ENCODE data around the gene JAM3. TPM values are rescaled to one million over a fixed set of nuclear protein-coding genes. Genes with fewer than 3 reads are reported as not detected.
A peak's percentile ranks its signal among the peaks of the same experiment; 100 is the strongest.

Gene JAM3
- total RNA-seq, 2 donors from 2014 or later, result 35.8 to 41.8 TPM

DNA sequence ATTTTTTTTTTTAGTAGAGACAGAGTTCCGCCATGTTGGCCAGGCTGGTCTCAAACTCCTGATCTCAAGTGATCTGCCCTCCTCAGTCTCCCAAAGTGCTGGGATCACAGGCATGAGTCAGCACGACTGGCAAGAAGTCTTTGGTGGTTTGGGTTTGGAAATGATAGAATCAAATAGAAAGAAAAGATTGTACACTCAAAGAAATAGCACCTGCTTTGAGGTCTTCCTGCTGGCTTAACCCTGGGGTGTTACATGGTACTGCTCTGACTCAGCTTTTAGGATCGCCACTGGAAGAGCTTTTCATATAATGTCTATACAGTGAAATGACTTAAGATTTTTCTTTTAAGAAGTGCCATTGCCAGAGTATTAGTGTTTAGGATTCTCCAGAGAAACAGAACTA lies 50.2 kb downstream of the JAM3 start:
- H3K27ac Mint-ChIP-seq, result no peak overlapping the region
- Histone ChIP-seq H3K27me3 (ENCODE audit: control insufficient read depth, insufficient read depth, low read length, poor library complexity, severe bottlenecking) (no peaks in the 10 kb centered on the region), H3K4me3 (ENCODE audit: low read length) (no peak overlapping the region), H3K9ac (ENCODE audit: extremely low read depth, low read length, poor library complexity, severe bottlenecking) (no peak overlapping the region), H3K9me3 (ENCODE audit: control insufficient read depth, low read length) (no peaks in the 10 kb centered on the region), H3K4me1 (ENCODE audit: control insufficient read depth, insufficient read depth, low read length) (no peaks in the 10 kb centered on the region), H3K27ac (ENCODE audit: low read depth, low read length) (no peak overlapping the region), H3K36me3 (ENCODE audit: control insufficient read depth, insufficient read depth, low read length) (no peaks in the 10 kb centered on the region)
- H3K4me1 Mint-ChIP-seq, result peaks cover 15% of the 10 kb centered on the region
- H3K9me3 Mint-ChIP-seq, result no peaks in the 10 kb centered on the region
- H3K36me3 Mint-ChIP-seq (ENCODE audit: low read depth), result peaks cover 3% of the 10 kb centered on the region
- H3K27me3 Mint-ChIP-seq (ENCODE audit: insufficient read depth), result peaks cover 7% of the 10 kb centered on the region
- no peak for DNase-seq
- WGBS, 2 experiments (ENCODE audit: insufficient coverage in 1 of 2, insufficient read length in 1 of 2), result 88 to 100% methylated on average over 1 to 3 of the region's 3 CpGs
- no peak overlapping the region for H3K4me3 Mint-ChIP-seq
- TF ChIP-seq, protein P1, sequence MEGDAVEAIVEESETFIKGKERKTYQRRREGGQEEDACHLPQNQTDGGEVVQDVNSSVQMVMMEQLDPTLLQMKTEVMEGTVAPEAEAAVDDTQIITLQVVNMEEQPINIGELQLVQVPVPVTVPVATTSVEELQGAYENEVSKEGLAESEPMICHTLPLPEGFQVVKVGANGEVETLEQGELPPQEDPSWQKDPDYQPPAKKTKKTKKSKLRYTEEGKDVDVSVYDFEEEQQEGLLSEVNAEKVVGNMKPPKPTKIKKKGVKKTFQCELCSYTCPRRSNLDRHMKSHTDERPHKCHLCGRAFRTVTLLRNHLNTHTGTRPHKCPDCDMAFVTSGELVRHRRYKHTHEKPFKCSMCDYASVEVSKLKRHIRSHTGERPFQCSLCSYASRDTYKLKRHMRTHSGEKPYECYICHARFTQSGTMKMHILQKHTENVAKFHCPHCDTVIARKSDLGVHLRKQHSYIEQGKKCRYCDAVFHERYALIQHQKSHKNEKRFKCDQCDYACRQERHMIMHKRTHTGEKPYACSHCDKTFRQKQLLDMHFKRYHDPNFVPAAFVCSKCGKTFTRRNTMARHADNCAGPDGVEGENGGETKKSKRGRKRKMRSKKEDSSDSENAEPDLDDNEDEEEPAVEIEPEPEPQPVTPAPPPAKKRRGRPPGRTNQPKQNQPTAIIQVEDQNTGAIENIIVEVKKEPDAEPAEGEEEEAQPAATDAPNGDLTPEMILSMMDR (conservative IDR thresholded peaks at IDR 0.05), result no peak

GRCh38 chr11:134120143-134120850 lies 51.4 kb downstream of the JAM3 start:
- TF ChIP-seq, protein P1 (conservative IDR thresholded peaks at IDR 0.05), result no peak
- Mint-ChIP-seq H3K4me1 (peaks cover 16% of the 10 kb centered on the region), H3K27ac (no peak overlapping the region), H3K36me3 (ENCODE audit: low read depth) (peaks cover 3% of the 10 kb centered on the region), H3K9me3 (no peaks in the 10 kb centered on the region), H3K27me3 (ENCODE audit: insufficient read depth) (peaks cover 19% of the 10 kb centered on the region), H3K4me3 (no peak overlapping the region)
- Histone ChIP-seq H3K4me3 (ENCODE audit: low read length) (no peak overlapping the region), H3K27ac (ENCODE audit: low read depth, low read length) (peak overlapping the region; percentile 47), H3K9ac (ENCODE audit: extremely low read depth, low read length, poor library complexity, severe bottlenecking) (no peak overlapping the region), H3K4me1 (ENCODE audit: control insufficient read depth, insufficient read depth, low read length) (no peaks in the 10 kb centered on the region), H3K9me3 (ENCODE audit: control insufficient read depth, low read length) (no peaks in the 10 kb centered on the region), H3K27me3 (ENCODE audit: control insufficient read depth, insufficient read depth, low read length, poor library complexity, severe bottlenecking) (no peaks in the 10 kb centered on the region), H3K36me3 (ENCODE audit: control insufficient read depth, insufficient read depth, low read length) (no peaks in the 10 kb centered on the region)
- DNase-seq, result no peak
- WGBS, 2 experiments (ENCODE audit: insufficient coverage in 1 of 2, insufficient read length in 1 of 2), result 74 to 89% methylated on average over 10 to 13 of the region's 13 CpGs

GRCh38 chr11:134120921-134121526 lies 52.2 kb downstream of the JAM3 start:
- peaks cover 18% of the 10 kb centered on the region for H3K4me1 Mint-ChIP-seq
- H3K27me3 ChIP-seq (ENCODE audit: control insufficient read depth, insufficient read depth, low read length, poor library complexity, severe bottlenecking), result no peaks in the 10 kb centered on the region
- 87 to 91% methylated on average over 5 to 9 of the region's 9 CpGs for WGBS, 2 experiments (ENCODE audit: insufficient coverage in 1 of 2, insufficient read length in 1 of 2)
- no peak overlapping the region for H3K27ac ChIP-seq (ENCODE audit: low read depth, low read length)
- no peaks in the 10 kb centered on the region for H3K9me3 Mint-ChIP-seq
- H3K36me3 ChIP-seq (ENCODE audit: control insufficient read depth, insufficient read depth, low read length), result no peaks in the 10 kb centered on the region
- H3K27ac Mint-ChIP-seq, result no peak overlapping the region
- DNase-seq, result no peak
- H3K4me3 ChIP-seq (ENCODE audit: low read length), result no peak overlapping the region
- H3K27me3 Mint-ChIP-seq (ENCODE audit: insufficient read depth), result peaks cover 25% of the 10 kb centered on the region
- no peak overlapping the region for H3K9ac ChIP-seq (ENCODE audit: extremely low read depth, low read length, poor library complexity, severe bottlenecking)
- no peaks in the 10 kb centered on the region for H3K4me1 ChIP-seq (ENCODE audit: control insufficient read depth, insufficient read depth, low read length)
- H3K36me3 Mint-ChIP-seq (ENCODE audit: low read depth), result peaks cover 3% of the 10 kb centered on the region
- TF ChIP-seq, protein P1 (conservative IDR thresholded peaks at IDR 0.05), result no peak
- no peak overlapping the region for H3K4me3 Mint-ChIP-seq
- no peaks in the 10 kb centered on the region for H3K9me3 ChIP-seq (ENCODE audit: control insufficient read depth, low read length)

All from endodermal cell (in vitro differentiated cells).